Measurements from ENCODE around the gene HOXD3. TPM values are rescaled to one million over a fixed set of nuclear protein-coding genes. Genes with fewer than 3 reads are reported as not detected.

The HOXD3 gene
- total and polyA plus RNA-seq, 8 donors, result 0.15 to 1.0 (median 0.40) TPM; not detected in 1

- DNase-seq (no peak), ATAC-seq (no peak)
- Histone ChIP-seq H3K36me3 (no peaks in the 10 kb centered on the region), H3K4me3 (no peak overlapping the region), H3K27me3 (peaks cover 98 to 100% of the 10 kb centered on the region in 2 donors), H3K9me3 (no peaks in the 10 kb centered on the region), H3K4me1 (peaks cover 0 to 14% of the 10 kb centered on the region in 2 donors), H3K27ac (no peak overlapping the region)
- TF ChIP-seq, protein P1, sequence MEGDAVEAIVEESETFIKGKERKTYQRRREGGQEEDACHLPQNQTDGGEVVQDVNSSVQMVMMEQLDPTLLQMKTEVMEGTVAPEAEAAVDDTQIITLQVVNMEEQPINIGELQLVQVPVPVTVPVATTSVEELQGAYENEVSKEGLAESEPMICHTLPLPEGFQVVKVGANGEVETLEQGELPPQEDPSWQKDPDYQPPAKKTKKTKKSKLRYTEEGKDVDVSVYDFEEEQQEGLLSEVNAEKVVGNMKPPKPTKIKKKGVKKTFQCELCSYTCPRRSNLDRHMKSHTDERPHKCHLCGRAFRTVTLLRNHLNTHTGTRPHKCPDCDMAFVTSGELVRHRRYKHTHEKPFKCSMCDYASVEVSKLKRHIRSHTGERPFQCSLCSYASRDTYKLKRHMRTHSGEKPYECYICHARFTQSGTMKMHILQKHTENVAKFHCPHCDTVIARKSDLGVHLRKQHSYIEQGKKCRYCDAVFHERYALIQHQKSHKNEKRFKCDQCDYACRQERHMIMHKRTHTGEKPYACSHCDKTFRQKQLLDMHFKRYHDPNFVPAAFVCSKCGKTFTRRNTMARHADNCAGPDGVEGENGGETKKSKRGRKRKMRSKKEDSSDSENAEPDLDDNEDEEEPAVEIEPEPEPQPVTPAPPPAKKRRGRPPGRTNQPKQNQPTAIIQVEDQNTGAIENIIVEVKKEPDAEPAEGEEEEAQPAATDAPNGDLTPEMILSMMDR (IDR thresholded peaks at IDR 0.05), result no peak
- intact Hi-C loops (cut with DNase I), result no loop called here
These were observed 2.0 kb downstream of the HOXD3 start for GRCh38 chr2:176158855-176159662.

DNA sequence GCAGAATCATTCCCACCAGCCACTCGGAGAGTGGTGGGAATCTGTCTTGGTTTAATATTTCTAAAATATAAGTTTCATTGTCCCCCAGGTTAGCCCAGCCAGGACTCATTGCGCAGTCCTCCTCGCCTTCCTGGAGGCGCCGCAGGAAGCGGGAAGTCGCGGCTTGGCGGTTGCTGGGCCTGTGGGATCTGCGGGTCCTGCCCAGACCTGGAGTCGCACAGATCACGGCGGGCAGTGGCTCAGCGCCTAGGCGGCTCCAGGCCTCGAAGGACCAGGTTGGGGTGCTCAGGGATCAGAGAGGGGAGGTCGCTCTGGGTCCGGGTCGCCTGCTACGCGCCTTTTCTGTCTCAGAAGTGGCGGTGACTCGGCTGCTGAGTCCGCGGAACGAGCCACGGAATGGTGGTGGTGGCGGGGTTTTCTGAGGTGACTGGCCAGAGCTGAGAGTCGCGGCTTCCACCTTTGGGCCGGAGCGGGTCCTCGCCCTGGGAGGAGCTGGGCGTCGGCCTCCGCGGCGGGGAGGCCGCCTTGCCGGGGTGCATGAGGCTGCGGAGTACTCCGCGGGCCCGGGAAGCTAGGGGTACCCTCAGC, 2.6 kb downstream of the HOXD3 start:
- Histone ChIP-seq H3K27me3 (peaks cover 100% of the 10 kb centered on the region in 2 donors), H3K9me3 (no peaks in the 10 kb centered on the region), H3K27ac (no peak overlapping the region), H3K4me1 (peaks cover 0 to 14% of the 10 kb centered on the region in 2 donors), H3K36me3 (no peaks in the 10 kb centered on the region), H3K4me3 (no peak overlapping the region)
- DNase-seq (no peak), ATAC-seq (peak; percentile 33)
- intact Hi-C loops (cut with DNase I), result no loop called here
- TF ChIP-seq, protein P1 (IDR thresholded peaks at IDR 0.05), result no peak

- Histone ChIP-seq H3K36me3 (no peaks in the 10 kb centered on the region), H3K9me3 (no peaks in the 10 kb centered on the region), H3K4me1 (peaks cover 0 to 14% of the 10 kb centered on the region in 2 donors), H3K27ac (no peak overlapping the region), H3K27me3 (peaks cover 100% of the 10 kb centered on the region in 2 donors), H3K4me3 (no peak overlapping the region)
- intact Hi-C loops (cut with DNase I), result no loop called here
- TF ChIP-seq, protein P1 (IDR thresholded peaks at IDR 0.05), result no peak
- ATAC-seq (no peak), DNase-seq (no peak)
These were observed 3.3 kb downstream of the HOXD3 start for GRCh38 chr2:176160251-176160985.

DNA sequence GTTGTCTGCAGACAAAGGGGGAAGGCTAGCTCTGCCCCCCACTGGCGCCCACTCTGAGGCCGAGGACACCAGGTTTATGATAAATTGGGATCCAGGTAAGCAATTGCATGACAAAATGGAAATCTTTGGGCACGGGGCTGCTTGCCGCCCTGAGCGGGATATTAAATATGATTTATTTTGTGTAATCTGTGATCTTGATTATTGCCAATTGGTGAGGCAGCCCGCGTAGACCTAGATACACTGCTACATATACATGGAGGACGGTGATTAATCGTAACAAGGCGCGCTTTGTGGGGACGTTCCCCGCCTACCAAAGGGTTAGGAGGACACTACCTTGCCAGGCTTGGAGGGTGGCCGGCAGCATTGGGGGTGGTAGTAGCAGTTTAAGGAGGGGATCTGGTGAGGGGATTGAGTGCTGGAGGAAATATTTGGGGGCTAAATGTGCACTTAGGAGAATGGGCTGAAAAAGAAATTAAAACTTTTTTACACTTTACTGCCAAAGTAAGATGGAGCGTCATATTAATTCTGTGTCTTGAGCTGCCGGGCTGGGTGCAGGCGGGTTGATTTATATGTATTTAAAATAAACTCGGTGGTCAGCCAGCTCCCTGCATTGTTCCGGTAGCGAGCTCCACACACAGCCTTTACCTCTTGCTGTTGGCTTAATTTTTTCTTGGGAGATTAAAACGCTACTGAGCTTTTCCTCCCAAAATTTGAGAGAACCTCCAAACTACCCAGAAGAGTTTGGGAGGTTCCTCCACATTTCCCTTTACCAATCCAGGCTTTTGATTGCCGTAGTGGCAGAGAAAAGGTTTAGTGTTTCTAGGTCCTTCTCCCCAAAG, 4.1 kb downstream of the HOXD3 start:
- Histone ChIP-seq H3K4me1 (peaks cover 0 to 14% of the 10 kb centered on the region in 2 donors), H3K27ac (no peak overlapping the region)
- intact Hi-C loops (cut with DNase I), result no loop called here

More for the DNA sequence above, 4.1 kb downstream of the HOXD3 start:
- H3K36me3 ChIP-seq, result no peaks in the 10 kb centered on the region
- TF ChIP-seq, protein P1 (IDR thresholded peaks at IDR 0.05), result no peak
- DNase-seq (no peak), ATAC-seq (no peak)
- H3K9me3 ChIP-seq, result no peaks in the 10 kb centered on the region
- H3K27me3 ChIP-seq, result peaks cover 100% of the 10 kb centered on the region in 2 donors
- no peak overlapping the region for H3K4me3 ChIP-seq

Measured in left lung (tissue), 10 donors.